Stimulated activated naive CD8-positive, alpha-beta T cell treated with anti-CD3 and anti-CD28 coated beads, Interleukin-15, amount 100 ng/mL, for 72 hours (primary cell): ENCODE results near the gene TIPRL.
"Not testable (repeated sequence)": the region's sequence is repeated elsewhere in the genome, so short reads cannot be mapped to it uniquely, and the experiment has no call there.

Experiments
- ATAC-seq: fragments of 150-1000 bp; cut with Tn5 transposase; 2 replicates; pipeline ENCODE4 v1.10.0; 2021; ENCODE audit warnings: mild to moderate bottlenecking, moderate library complexity
- DNase-seq, 2 donors: peaks; one replicate each; pipeline ENCODE4 v3.0.0; 2021 to 2022
- H3K27ac Mint-ChIP-seq, 2 donors: one replicate each; pipeline ENCODE4 v1.8.0; 2022; ENCODE audit warnings: mild to moderate bottlenecking in 2 of 2, mixed read lengths in 2 of 2, moderate library complexity in 2 of 2
- H3K27me3 Mint-ChIP-seq: one replicate; pipeline ENCODE4 v1.8.0; 2022; ENCODE audit warnings: mixed read lengths
- H3K4me1 Mint-ChIP-seq: one replicate; pipeline ENCODE4 v1.8.0; 2022; ENCODE audit warnings: mild to moderate bottlenecking, mixed read lengths
- H3K4me3 Mint-ChIP-seq, 2 donors: one replicate each; pipeline ENCODE4 v1.8.0; 2022; ENCODE audit warnings: mild to moderate bottlenecking in 2 of 2, mixed read lengths in 2 of 2, moderate library complexity in 1 of 2
- H3K9me3 Mint-ChIP-seq, 2 donors: one replicate each; pipeline ENCODE4 v1.8.0; 2022; ENCODE audit warnings: mixed read lengths in 2 of 2

Gene TIPRL

GRCh38 chr1:168148916-168149315, 29.8 kb upstream of the TIPRL start:
- ATAC-seq (no peak), DNase-seq (no peak)
- peaks cover 24% of the 10 kb centered on the region for H3K4me1 Mint-ChIP-seq
- peak overlapping the region in 1 of 2 donors; percentile 23 for H3K27ac Mint-ChIP-seq
- no peaks in the 10 kb centered on the region for H3K27me3 Mint-ChIP-seq
- no peaks in the 10 kb centered on the region for H3K9me3 Mint-ChIP-seq
- H3K4me3 Mint-ChIP-seq, result no peak overlapping the region

GRCh38 chr1:168150283-168150682, 28.5 kb upstream of the TIPRL start:
- H3K4me1 Mint-ChIP-seq, result peaks cover 25% of the 10 kb centered on the region
- no peak overlapping the region for H3K4me3 Mint-ChIP-seq
- H3K9me3 Mint-ChIP-seq, result no peaks in the 10 kb centered on the region
- no peaks in the 10 kb centered on the region for H3K27me3 Mint-ChIP-seq
- DNase-seq (no peak), ATAC-seq (no peak)
- no peak overlapping the region for H3K27ac Mint-ChIP-seq

DNA sequence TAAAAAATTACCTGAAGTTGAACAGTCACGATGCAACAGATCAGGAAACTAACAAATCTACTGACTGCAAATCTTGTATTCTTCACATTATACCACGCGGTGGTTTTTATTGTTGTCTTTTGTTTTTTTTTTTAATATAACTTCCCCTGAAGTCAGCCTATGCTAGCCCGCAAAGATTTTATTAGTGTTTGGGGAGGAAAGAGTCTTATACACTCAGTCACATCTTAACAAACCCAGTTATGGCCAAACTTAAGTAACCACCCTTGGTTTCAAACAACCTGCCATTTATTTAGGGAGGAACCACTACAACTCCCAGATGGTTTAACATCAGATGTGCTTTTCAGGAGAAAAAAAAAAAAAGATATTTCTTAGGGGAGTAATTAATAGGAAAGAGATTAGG, 26.8 kb upstream of the TIPRL start:
- Mint-ChIP-seq H3K4me1 (peaks cover 17% of the 10 kb centered on the region), H3K27ac (no peak overlapping the region), H3K9me3 (peaks cover 7 to 9% of the 10 kb centered on the region in 2 donors), H3K4me3 (no peak overlapping the region), H3K27me3 (peaks cover 7% of the 10 kb centered on the region)
- DNase-seq (no peak), ATAC-seq (no peak)

DNA sequence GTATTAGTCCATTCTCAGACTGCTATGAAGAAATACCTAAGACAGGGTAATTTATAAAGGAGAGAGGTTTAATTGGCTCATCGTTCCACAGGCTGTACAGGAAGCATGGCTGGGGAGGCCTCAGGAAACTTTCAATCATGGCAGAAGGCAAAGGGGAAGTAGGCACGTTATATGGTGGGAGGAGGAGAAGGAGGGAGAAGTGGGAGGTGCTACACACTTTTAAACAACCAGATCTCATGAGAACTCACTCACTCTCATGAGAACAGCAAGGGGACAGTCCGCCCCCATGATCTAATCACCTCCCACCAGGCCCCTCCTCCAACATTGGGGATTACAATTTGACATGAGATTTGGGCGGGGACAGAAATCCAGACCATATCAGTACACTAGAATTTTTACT, 24.1 kb upstream of the TIPRL start:
- not testable (repeated sequence) for H3K4me3 Mint-ChIP-seq, H3K27ac Mint-ChIP-seq, H3K27me3 Mint-ChIP-seq, DNase-seq, H3K4me1 Mint-ChIP-seq, ATAC-seq
- peaks cover 20 to 30% of the 10 kb centered on the region in 2 donors for H3K9me3 Mint-ChIP-seq

DNA sequence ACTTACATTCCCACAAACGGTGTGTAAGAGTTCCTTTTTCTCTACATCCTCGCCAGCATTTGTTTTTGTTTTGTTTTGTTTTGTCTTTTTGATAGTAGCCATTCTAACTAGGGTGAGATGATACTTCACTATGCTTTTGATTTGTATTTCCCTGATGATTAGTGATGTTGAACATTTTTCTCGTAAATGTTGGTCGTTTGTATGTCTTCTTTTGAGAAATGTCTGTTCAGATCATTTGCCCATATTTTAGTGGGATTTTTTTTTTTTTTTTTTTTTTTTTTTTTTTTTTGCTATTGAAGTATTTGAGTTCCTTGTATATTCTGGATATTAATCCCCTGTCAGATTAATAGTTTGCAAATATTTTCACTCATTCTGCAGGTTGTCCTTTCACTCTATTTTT, 22.9 kb upstream of the TIPRL start:
- Mint-ChIP-seq H3K27me3 (peaks cover 7% of the 10 kb centered on the region), H3K9me3 (peaks cover 32 to 43% of the 10 kb centered on the region in 2 donors), H3K4me1 (peaks cover 11% of the 10 kb centered on the region), H3K27ac (no peak overlapping the region), H3K4me3 (no peak overlapping the region)
- DNase-seq (no peak), ATAC-seq (no peak)

GRCh38 chr1:168157638-168158037, 21.1 kb upstream of the TIPRL start:
- no peak for ATAC-seq

GRCh38 chr1:168159251-168159650, 19.5 kb upstream of the TIPRL start:
- Mint-ChIP-seq H3K27ac (peak overlapping the region in 1 of 2 donors; percentile 23), H3K9me3 (peaks cover 32 to 55% of the 10 kb centered on the region in 2 donors), H3K4me3 (no peak overlapping the region), H3K27me3 (peaks cover 16% of the 10 kb centered on the region), H3K4me1 (peaks cover 11% of the 10 kb centered on the region)
- no peak for DNase-seq
- ATAC-seq, result no peak

More at GRCh38 chr1:168157638-168158037, 21.1 kb upstream of the TIPRL start:
- Mint-ChIP-seq H3K4me1 (peaks cover 11% of the 10 kb centered on the region), H3K9me3 (peaks cover 32 to 55% of the 10 kb centered on the region in 2 donors), H3K27ac (no peak overlapping the region), H3K27me3 (peaks cover 7% of the 10 kb centered on the region), H3K4me3 (no peak overlapping the region)
- DNase-seq, result no peak

- H3K27me3 Mint-ChIP-seq, result peaks cover 16% of the 10 kb centered on the region
- ATAC-seq (no peak), DNase-seq (no peak)
- H3K4me1 Mint-ChIP-seq, result peaks cover 6% of the 10 kb centered on the region
- no peak overlapping the region for H3K27ac Mint-ChIP-seq
- peaks cover 32 to 55% of the 10 kb centered on the region in 2 donors for H3K9me3 Mint-ChIP-seq
- no peak overlapping the region for H3K4me3 Mint-ChIP-seq
Measured at GRCh38 chr1:168159979-168160378, 18.8 kb upstream of the TIPRL start.

DNA sequence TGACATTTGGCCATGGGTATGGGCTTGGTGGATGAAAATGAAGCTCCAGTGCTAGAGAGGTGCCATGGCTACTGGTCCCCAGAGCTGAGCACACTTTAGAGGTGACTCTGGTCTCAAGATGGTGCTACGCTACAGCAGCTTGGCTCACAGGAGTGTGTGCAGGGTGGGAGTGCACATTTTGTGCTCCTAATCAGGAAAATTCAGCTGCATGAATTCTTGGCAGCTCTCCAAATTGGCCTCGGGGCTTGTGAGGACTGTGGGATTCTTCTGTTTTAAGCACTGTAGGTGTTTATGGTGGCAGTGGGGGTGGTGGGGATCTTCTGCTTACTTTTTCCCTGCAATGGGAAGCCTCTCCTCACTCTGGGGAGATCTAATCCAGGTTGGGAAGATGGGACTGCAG, 17.3 kb upstream of the TIPRL start:
- Mint-ChIP-seq H3K4me1 (peaks cover 6% of the 10 kb centered on the region), H3K27me3 (peaks cover 12% of the 10 kb centered on the region), H3K27ac (no peak overlapping the region), H3K4me3 (no peak overlapping the region), H3K9me3 (peaks cover 29 to 48% of the 10 kb centered on the region in 2 donors)
- DNase-seq (no peak), ATAC-seq (no peak)

DNA sequence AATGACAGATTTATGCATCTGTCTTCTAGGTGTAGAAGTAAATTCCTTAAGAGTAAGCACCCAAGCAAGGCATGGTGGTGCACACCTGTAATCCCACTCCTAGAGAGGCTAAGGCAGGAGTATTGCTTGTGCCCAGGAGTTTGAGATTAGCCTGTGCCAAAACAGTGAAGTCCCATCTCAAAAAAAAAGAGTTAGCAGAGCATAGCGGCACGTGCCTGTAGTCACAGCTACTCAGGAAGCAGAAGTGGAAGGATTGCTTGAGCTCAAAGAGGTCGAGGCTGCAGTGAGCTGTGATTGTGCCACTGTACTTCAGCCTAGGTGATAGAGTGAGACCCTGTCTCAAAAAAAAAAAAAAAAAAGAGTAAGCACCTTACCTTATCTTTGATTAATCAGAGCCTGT, 15.1 kb upstream of the TIPRL start:
- Mint-ChIP-seq H3K27ac (no peak overlapping the region), H3K27me3 (peaks cover 9% of the 10 kb centered on the region), H3K4me1 (peaks cover 6% of the 10 kb centered on the region), H3K9me3 (peaks cover 15 to 35% of the 10 kb centered on the region in 2 donors), H3K4me3 (no peak overlapping the region)
- ATAC-seq (no peak), DNase-seq (no peak)

GRCh38 chr1:168164771-168165170, 14.0 kb upstream of the TIPRL start:
- Mint-ChIP-seq H3K4me3 (no peak overlapping the region), H3K9me3 (peaks cover 12 to 24% of the 10 kb centered on the region in 2 donors), H3K27me3 (peaks cover 9% of the 10 kb centered on the region), H3K27ac (no peak overlapping the region), H3K4me1 (peaks cover 4% of the 10 kb centered on the region)
- ATAC-seq (no peak), DNase-seq (no peak)

DNA sequence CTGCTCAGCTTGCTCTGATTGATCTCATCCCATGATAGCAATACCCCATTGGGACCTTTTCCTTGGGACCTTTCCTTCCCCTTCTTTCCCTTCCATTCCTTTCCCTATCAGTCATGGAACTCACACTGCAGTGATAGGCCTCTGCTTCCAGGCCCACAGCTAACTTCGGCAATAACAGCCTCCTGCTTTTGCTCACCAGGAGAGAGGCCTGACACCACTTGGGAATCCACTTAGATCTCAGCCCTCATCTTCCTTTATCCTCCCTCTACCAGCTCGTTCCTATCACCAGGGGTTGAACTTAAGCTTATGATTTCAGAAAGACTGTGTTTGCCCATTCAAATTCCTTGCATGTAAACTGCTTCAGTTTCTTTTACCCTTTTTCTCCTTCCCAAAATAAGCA, 11.0 kb upstream of the TIPRL start:
- peaks cover 9% of the 10 kb centered on the region for H3K27me3 Mint-ChIP-seq
- ATAC-seq (no peak), DNase-seq (no peak)
- H3K4me1 Mint-ChIP-seq, result no peaks in the 10 kb centered on the region
- no peak overlapping the region for H3K27ac Mint-ChIP-seq
- no peak overlapping the region for H3K4me3 Mint-ChIP-seq
- no peaks in the 10 kb centered on the region for H3K9me3 Mint-ChIP-seq

- peaks cover 20% of the 10 kb centered on the region for H3K27me3 Mint-ChIP-seq
- no peak overlapping the region for H3K4me3 Mint-ChIP-seq
- no peak for DNase-seq
- no peaks in the 10 kb centered on the region for H3K9me3 Mint-ChIP-seq
- no peaks in the 10 kb centered on the region for H3K4me1 Mint-ChIP-seq
- H3K27ac Mint-ChIP-seq, result no peak overlapping the region
- no peak for ATAC-seq
Measured at GRCh38 chr1:168170564-168171508, 7.9 kb upstream of the TIPRL start.

GRCh38 chr1:168172250-168172915, 6.4 kb upstream of the TIPRL start:
- no peak overlapping the region for H3K4me3 Mint-ChIP-seq

GRCh38 chr1:168178227-168178637, 530 bp upstream of the TIPRL start:
- peaks cover 18% of the 10 kb centered on the region for H3K27me3 Mint-ChIP-seq
- H3K4me1 Mint-ChIP-seq, result no peaks in the 10 kb centered on the region
- H3K4me3 Mint-ChIP-seq, result no peak overlapping the region
- peak in 1 of 2 donors; percentile 2 for DNase-seq
- ATAC-seq, result no peak
- H3K9me3 Mint-ChIP-seq, result no peaks in the 10 kb centered on the region
- no peak overlapping the region for H3K27ac Mint-ChIP-seq

More at GRCh38 chr1:168172250-168172915, 6.4 kb upstream of the TIPRL start:
- no peak for DNase-seq
- peaks cover 20% of the 10 kb centered on the region for H3K27me3 Mint-ChIP-seq
- no peak for ATAC-seq
- no peak overlapping the region for H3K27ac Mint-ChIP-seq
- H3K4me1 Mint-ChIP-seq, result no peaks in the 10 kb centered on the region
- no peaks in the 10 kb centered on the region for H3K9me3 Mint-ChIP-seq
